Activated CD4-positive, alpha-beta T cell treated with anti-CD3 and anti-CD28 coated beads, Interleukin-2, amount 10 ng/mL, durations not matched to agents 24 days and 14 days (primary cell): ENCODE data around the gene RNF144A. TPM values are rescaled to one million over a fixed set of nuclear protein-coding genes. Genes with fewer than 3 reads are reported as not detected.

Experiments
- DNase-seq: peaks from one replicate; pipeline ENCODE4 v3.0.0; 2022
- H3K27ac Mint-ChIP-seq: one replicate; pipeline ENCODE4 v1.8.0; 2022; ENCODE audit warnings: mild to moderate bottlenecking, mixed read lengths
- H3K27me3 Mint-ChIP-seq: one replicate; pipeline ENCODE4 v1.8.0; 2022; ENCODE audit warnings: mixed read lengths
- H3K36me3 Mint-ChIP-seq: one replicate; pipeline ENCODE4 v1.8.0; 2022; ENCODE audit warnings: low read depth, mild to moderate bottlenecking, mixed read lengths
- H3K4me1 Mint-ChIP-seq: one replicate; pipeline ENCODE4 v1.8.0; 2021; ENCODE audit warnings: mixed read lengths
- H3K4me3 Mint-ChIP-seq: one replicate; pipeline ENCODE4 v1.8.0; 2022; ENCODE audit warnings: mild to moderate bottlenecking, moderate library complexity, mixed read lengths
- H3K9me3 Mint-ChIP-seq: one replicate; pipeline ENCODE4 v1.8.0; 2021; ENCODE audit warnings: mixed read lengths
- intact Hi-C: fragments of 100-400 bp; cut with micrococcal nuclease; formaldehyde crosslinking; loops from one replicate; pipeline ENCODE4 v1.15.1; 2023
- total RNA-seq: library from RNA; stranded (reverse); gene quantifications from 2 replicates; pipeline ENCODE4 v1.2.3, GENCODE V29; 2022

The RNF144A gene
- total RNA-seq, 1 donor from 2014 or later, result 23.0 TPM

DNA sequence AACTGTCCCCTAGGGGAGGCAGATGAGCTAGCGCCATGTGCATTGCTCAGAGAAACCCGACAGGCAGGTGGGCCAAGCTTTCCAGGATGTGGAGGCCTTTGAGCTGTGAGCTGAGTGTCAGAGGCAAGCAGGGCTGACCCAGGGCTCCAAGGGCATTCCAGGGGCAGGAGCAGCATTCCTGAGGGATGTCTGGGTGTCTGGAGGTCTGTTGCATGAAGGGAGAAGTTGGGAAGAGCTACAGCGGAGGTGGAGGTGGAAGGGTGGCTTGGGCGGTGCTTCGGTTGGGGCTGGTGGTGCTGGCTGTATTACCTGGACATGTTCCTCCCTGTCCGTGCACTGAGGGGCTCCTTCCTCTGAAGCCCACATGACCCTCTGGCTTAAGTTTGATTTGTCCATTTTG, 102.8 kb downstream of the RNF144A start:
- DNase-seq, result no peak
- no peak overlapping the region for H3K27ac Mint-ChIP-seq
- peaks cover 2% of the 10 kb centered on the region for H3K4me1 Mint-ChIP-seq
- H3K27me3 Mint-ChIP-seq, result no peaks in the 10 kb centered on the region
- H3K4me3 Mint-ChIP-seq, result no peak overlapping the region
- H3K36me3 Mint-ChIP-seq, result peaks cover 28% of the 10 kb centered on the region
- no peaks in the 10 kb centered on the region for H3K9me3 Mint-ChIP-seq
- intact Hi-C loops, result no loop called here

DNA sequence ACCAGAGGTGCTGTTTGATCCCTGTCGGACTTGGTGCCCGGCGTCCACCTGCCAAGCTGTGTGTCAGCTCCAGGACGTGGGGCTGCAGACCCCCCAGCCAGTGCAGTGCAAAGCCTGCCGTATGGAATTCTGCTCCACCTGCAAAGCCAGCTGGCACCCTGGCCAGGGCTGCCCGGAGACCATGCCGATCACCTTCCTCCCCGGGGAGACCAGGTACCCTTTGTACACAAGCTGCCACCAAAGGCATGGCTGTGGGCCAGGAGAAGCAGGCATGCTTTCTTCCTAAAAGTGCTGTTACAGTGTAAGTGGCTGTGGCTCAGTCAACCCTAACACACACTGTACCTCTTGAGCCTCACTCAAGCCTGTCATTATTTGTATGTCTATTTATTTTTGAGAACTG, 103.3 kb downstream of the RNF144A start:
- peaks cover 2% of the 10 kb centered on the region for H3K4me1 Mint-ChIP-seq
- no peak overlapping the region for H3K27ac Mint-ChIP-seq
- H3K4me3 Mint-ChIP-seq, result no peak overlapping the region
- H3K9me3 Mint-ChIP-seq, result no peaks in the 10 kb centered on the region
- intact Hi-C loops, result no loop called here
- no peak for DNase-seq
- H3K27me3 Mint-ChIP-seq, result no peaks in the 10 kb centered on the region
- peaks cover 28% of the 10 kb centered on the region for H3K36me3 Mint-ChIP-seq

DNA sequence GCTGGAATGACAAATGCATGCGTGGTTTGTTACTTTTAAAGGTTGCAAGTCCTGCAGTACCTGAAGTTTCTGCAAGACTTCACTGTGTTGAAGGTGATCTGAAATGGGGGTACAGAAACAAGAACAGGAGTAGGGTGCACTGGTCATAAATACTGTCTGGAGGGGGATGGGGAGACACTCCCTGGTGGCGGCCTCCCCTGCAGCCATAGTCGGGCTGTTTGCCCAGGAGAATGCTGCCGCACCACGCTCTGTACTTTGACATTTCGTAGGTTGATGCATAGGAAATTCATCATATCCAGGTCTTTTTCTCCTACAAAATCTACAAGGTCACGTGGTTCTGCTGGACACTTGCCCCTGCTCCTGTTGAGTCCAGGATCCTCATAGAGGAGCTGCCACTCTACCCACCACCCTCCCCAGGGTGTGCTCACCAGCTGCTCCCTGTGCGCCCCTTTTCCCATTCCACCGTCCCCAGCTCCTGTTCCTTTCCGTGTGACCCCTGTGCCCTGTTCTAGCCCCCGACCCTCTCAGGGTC, 103.8 kb downstream of the RNF144A start:
- no peaks in the 10 kb centered on the region for H3K27me3 Mint-ChIP-seq
- intact Hi-C loops, result no loop called here
- peaks cover 28% of the 10 kb centered on the region for H3K36me3 Mint-ChIP-seq
- no peak for DNase-seq
- no peak overlapping the region for H3K27ac Mint-ChIP-seq
- H3K4me3 Mint-ChIP-seq, result no peak overlapping the region
- no peaks in the 10 kb centered on the region for H3K9me3 Mint-ChIP-seq
- peaks cover 2% of the 10 kb centered on the region for H3K4me1 Mint-ChIP-seq

DNA sequence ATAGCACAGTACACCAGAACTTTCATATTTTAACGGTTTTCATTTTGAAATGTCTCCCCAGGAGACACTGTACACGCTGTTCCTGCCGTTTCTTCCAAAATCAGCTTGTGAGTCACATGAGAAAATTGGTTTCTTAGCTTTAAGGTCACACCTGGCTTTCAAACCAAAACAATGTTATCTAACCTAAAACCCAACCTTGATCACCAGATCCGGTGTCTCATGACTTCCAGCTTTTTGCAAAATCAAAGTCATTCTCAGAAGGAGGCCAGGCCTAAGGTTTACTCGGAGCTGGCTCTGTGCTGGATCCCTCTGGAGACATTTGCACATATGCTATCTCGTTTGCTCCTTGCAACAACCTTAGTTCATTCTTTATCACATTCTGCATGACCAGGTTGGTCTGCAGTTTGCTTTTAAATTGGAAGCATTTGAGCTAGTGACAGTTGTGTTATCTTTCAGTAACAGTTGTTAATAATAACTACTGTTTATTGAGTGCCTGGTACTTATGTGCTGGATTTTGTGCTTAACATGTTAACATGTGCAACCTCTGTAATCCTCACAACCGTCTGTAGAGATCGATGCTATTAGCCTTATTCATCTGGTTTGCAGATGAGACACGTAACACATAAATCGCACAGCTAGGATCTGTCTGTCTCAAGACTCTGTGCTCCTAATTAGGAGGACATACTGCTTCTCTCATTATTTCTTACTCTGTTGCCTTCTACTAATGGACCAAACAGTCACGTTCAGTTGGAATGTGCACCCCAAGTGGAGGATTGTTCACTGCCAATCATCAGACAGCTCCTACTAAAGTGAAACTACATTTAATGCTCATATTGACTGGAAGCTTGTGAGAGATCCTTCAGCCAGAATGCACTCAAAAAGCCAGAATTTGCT, 105.5 kb downstream of the RNF144A start:
- intact Hi-C loops, result no loop called here
- Mint-ChIP-seq H3K27ac (no peak overlapping the region), H3K4me1 (peaks cover 4% of the 10 kb centered on the region), H3K9me3 (no peaks in the 10 kb centered on the region), H3K4me3 (no peak overlapping the region), H3K36me3 (peaks cover 33% of the 10 kb centered on the region), H3K27me3 (no peaks in the 10 kb centered on the region)
- DNase-seq, result no peak

DNA sequence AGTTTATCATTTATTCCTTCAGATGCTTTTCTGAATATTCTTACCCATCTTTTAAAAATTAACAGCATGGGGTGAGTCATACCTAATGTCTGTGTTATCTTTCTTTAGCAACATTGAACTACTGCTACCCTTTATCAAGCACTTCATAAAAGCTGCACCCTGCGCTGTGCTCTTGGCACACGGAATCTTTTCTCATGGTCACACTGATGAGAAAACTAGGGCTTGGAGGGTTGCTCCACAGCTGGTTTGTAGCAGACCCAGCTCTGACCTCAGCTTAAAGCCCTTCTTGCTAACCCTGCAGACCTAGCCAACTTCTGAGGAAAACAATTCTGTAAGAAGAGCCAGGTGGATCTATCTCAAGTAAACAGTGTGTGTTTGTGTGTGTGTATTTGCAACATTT, 106.3 kb downstream of the RNF144A start:
- no peaks in the 10 kb centered on the region for H3K27me3 Mint-ChIP-seq
- DNase-seq, result no peak
- H3K4me1 Mint-ChIP-seq, result peaks cover 4% of the 10 kb centered on the region
- H3K36me3 Mint-ChIP-seq, result peaks cover 33% of the 10 kb centered on the region
- H3K27ac Mint-ChIP-seq, result no peak overlapping the region
- H3K4me3 Mint-ChIP-seq, result no peak overlapping the region
- intact Hi-C loops, result no loop called here
- no peaks in the 10 kb centered on the region for H3K9me3 Mint-ChIP-seq

DNA sequence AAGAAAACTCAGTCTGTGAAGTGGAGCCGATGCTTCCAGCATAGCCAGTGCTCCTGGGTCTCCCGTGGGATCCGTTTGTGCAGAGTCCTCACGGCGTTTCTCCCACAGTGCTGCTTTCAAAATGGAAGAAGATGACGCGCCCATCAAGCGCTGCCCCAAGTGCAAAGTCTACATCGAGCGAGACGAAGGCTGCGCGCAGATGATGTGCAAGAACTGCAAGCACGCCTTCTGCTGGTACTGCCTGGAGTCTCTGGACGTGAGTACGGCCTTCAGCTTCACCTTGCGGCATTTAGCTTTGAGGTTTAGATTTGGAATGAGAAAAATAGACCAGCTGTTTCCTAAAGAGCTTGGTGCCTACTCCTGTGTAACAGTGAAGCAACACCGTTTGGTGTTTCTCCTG, 107.0 kb downstream of the RNF144A start:
- Mint-ChIP-seq H3K27me3 (no peaks in the 10 kb centered on the region), H3K9me3 (no peaks in the 10 kb centered on the region), H3K27ac (no peak overlapping the region), H3K4me3 (no peak overlapping the region), H3K4me1 (peaks cover 4% of the 10 kb centered on the region), H3K36me3 (peaks cover 32% of the 10 kb centered on the region)
- intact Hi-C loops, result no loop called here
- no peak for DNase-seq

DNA sequence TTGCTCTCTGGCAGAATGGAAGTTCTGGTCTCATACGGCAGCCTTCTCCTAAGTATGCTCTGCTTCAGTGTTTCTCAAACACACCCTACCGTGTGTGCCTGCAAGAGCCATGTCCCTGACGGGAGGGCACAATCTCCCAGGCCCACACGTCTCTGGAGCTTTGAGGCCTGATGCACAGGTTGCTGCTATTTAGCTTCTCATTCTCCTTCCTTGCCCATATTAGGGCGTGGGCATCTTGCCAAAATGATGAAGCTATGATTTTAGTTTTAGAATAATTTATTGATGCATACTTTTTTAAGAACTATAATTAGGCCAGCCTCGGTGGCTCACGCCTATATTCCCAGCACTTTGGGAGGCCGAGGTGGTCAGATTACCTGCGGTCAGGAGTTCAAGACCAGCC, 107.9 kb downstream of the RNF144A start:
- Mint-ChIP-seq H3K27me3 (no peaks in the 10 kb centered on the region), H3K27ac (no peak overlapping the region), H3K36me3 (peaks cover 33% of the 10 kb centered on the region), H3K4me3 (no peak overlapping the region), H3K4me1 (peaks cover 4% of the 10 kb centered on the region), H3K9me3 (no peaks in the 10 kb centered on the region)
- intact Hi-C loops, result no loop called here
- DNase-seq, result no peak

DNA sequence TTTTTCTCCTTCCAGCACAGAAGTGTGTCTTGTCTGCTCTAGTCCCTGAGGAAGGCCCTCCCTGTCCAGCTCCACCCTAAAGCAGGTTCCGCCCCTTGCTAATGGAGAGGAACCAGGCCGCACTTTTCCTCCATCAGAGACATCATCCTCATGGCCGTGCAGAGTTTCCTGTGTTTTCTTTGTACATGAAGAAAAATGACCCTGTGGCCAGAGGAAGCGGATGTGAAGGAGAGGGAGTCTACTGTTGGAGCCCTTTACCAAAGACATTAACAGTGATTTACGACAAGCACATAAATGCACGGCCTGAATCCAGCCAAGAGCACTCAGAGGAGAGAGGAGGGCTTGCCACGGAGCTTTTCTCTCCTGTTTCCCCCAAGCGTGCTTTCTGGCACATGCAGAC, 109.5 kb downstream of the RNF144A start:
- no peak for DNase-seq
- Mint-ChIP-seq H3K4me3 (no peak overlapping the region), H3K27me3 (no peaks in the 10 kb centered on the region), H3K9me3 (no peaks in the 10 kb centered on the region), H3K4me1 (peaks cover 11% of the 10 kb centered on the region), H3K36me3 (peaks cover 28% of the 10 kb centered on the region), H3K27ac (no peak overlapping the region)
- intact Hi-C loops, result no loop called here

DNA sequence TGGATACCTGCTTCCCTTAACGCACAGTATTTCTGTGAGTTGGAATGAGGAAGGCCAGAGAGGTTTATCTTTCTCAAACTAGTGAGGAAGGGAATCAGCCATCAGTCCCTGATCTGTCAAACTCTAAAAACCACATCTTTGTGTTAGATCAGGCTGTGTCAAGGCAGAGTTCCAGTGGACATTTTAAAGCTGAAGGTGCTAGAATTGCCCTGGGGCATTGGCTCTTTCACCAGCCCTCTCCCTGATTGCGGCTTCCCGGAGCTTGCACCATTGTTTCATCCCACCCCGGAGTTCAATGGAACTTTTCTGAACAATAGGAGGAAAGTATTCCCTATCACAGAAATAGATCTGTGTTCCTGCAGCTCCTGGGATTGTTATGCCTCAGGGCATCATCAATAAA, 110.2 kb downstream of the RNF144A start:
- no peaks in the 10 kb centered on the region for H3K9me3 Mint-ChIP-seq
- H3K36me3 Mint-ChIP-seq, result peaks cover 29% of the 10 kb centered on the region
- no peak overlapping the region for H3K4me3 Mint-ChIP-seq
- no peak overlapping the region for H3K27ac Mint-ChIP-seq
- intact Hi-C loops, result no loop called here
- H3K4me1 Mint-ChIP-seq, result peaks cover 11% of the 10 kb centered on the region
- H3K27me3 Mint-ChIP-seq, result no peaks in the 10 kb centered on the region
- DNase-seq, result no peak

DNA sequence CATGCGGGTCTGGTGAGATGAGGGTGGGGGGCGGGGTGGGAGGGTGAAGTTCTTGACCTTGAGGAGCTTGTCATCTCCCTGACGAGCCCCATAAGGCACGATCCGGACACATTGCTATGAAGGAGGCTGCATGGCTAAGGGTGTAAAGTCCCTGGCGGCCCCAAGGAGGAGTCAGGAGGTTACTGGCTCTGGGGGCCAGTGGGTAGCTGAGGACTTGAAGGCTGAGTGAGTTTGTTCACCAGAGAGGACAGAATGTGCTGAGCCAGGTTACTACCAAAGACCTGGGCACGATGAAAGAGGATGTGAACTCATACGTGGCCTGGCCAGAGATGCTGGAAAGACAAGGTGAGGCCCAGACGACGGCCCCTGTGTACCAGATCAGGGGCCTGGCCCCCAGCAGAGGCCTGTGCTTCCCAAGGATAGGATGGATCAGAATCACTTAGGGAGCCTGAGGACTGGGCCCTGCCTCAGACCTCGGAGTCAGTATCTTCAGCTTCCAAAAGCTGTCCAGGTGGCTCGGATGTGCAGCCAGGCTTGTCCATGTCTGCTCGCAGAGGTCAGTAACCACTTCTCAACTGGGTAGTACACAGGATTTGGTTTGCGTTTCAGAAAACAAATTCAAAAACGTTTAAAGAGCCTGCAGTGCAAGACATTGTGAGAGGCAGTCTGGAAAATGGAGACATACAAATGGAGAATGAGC, 110.9 kb downstream of the RNF144A start:
- H3K9me3 Mint-ChIP-seq, result no peaks in the 10 kb centered on the region
- peaks cover 29% of the 10 kb centered on the region for H3K36me3 Mint-ChIP-seq
- H3K27me3 Mint-ChIP-seq, result no peaks in the 10 kb centered on the region
- intact Hi-C loops, result no loop called here
- H3K27ac Mint-ChIP-seq, result peak overlapping the region; percentile 45
- DNase-seq, result no peak
- H3K4me1 Mint-ChIP-seq, result peaks cover 11% of the 10 kb centered on the region
- no peak overlapping the region for H3K4me3 Mint-ChIP-seq

DNA sequence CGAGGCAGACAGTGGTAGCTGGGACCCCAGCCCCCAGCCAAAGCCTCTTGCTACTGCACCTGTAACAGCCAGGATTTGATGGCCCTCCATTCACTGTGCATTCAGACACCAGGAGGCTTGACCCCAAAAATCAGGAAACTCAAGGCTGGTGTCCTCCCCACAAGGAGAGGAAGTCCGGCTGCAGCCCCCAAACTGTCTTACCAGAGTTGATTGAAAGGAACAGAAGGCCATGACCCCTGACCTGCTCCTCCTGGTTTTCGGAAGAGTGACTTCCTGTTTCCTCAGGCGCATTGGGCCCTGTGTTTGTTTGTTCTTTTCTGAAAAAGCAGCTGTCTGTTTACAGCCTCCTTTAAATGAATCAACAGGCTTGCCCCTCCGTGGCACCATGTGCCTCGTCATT, 111.6 kb downstream of the RNF144A start:
- Mint-ChIP-seq H3K9me3 (no peaks in the 10 kb centered on the region), H3K36me3 (peaks cover 31% of the 10 kb centered on the region), H3K27ac (no peak overlapping the region)

DNA sequence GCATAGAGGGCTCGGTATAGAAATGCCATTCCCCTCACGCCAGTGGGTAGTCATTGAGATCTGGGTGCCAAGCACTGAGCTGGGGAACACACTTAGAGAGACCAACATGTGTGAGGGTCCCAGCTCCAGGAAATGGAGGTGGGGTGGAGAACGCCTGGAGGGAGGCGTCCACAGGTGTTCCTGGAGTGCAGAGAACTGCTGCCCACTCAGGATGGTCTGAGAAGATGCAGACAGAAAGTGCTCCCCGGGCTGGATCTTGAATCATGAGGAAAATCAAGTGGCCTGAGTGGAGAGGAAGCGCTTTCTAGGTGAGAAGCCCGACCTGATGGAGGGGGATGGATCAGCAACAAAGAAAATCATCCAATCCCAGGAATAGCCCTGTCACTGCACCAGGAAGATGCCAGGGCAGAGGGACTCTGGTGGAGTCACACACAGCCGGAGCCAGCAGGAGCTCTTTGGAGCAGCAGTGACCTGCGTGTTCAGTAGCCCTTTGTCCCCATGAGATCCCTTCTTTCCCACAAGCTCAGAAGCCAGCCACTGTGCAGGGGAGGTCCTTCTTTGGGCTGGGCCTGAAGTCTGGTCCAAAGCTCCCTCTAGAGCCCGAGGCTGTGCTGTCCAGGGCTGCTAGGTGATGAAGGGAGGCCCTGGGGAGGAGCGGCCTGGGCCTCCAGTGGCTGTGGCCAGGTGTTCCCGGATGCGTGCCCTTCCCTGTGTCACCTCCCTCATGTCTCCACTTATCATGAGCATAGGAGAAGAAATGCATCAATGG, 112.3 kb downstream of the RNF144A start:
- Mint-ChIP-seq H3K9me3 (no peaks in the 10 kb centered on the region), H3K36me3 (peaks cover 32% of the 10 kb centered on the region), H3K27ac (no peak overlapping the region), H3K4me1 (peaks cover 9% of the 10 kb centered on the region), H3K4me3 (no peak overlapping the region), H3K27me3 (no peaks in the 10 kb centered on the region)
- no peak for DNase-seq
- intact Hi-C loops, result no loop called here

More for the DNA sequence above, 111.6 kb downstream of the RNF144A start:
- no peak for DNase-seq
- no peaks in the 10 kb centered on the region for H3K27me3 Mint-ChIP-seq
- peaks cover 9% of the 10 kb centered on the region for H3K4me1 Mint-ChIP-seq
- no peak overlapping the region for H3K4me3 Mint-ChIP-seq
- intact Hi-C loops, result no loop called here

DNA sequence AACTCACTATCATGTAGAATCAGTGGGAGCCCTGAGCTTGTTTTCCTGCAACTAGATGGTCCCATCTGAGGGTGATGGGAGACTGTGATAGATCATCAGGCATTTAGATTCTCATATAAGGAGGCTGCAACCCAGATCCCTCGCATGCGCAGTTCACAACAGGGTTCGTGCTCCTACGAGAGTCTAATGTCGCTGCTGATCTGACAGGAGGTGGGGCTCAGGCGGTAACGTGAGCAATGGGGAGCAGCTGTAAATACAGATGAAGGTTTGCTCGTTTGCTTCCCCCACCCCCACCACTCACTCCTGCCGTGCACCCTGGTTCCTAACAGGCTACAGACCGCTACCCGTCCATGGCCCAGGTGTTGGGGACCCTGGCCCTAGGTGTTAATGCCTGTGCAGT, 113.6 kb downstream of the RNF144A start:
- intact Hi-C loops, result no loop called here
- H3K27ac Mint-ChIP-seq, result no peak overlapping the region
- peaks cover 37% of the 10 kb centered on the region for H3K36me3 Mint-ChIP-seq
- H3K4me3 Mint-ChIP-seq, result no peak overlapping the region
- no peaks in the 10 kb centered on the region for H3K27me3 Mint-ChIP-seq
- peaks cover 9% of the 10 kb centered on the region for H3K4me1 Mint-ChIP-seq
- no peak for DNase-seq
- no peaks in the 10 kb centered on the region for H3K9me3 Mint-ChIP-seq
